ENCODE results near the gene SPATA3. TPM values are rescaled to one million over a fixed set of nuclear protein-coding genes. Genes with fewer than 3 reads are reported as not detected.

Gene SPATA3
- polyA plus RNA-seq, 1 experiment = not detected

DNA sequence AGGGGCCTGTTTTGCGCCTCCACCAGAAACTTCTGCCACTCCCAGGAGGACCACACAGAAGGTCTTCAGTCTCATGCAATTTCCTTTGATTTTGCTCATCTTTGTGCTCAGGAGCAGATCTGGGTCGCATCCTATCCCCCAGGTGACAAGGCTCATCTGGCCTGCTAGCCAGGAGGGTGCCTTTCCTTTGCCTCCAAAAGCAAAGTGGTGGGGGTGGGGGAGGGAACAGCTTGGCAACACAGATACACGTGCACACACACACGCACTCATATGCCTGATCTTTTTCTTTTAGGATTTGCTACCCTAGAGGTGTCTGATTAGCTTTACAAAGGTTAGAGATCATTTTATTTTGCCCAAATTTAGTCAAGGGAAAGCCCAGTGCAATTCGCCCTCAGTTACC, 13.8 kb upstream of the SPATA3 start:
- ChIA-PET POLR2A (no interaction called here), CTCF (interaction anchor here (1.3 kb wide), 2 partner anchors 80 to 158 kb away, joined by 3 to 4 read pairs; no protein-coding TSS in a partner anchor)
- H3K4me3 ChIP-seq (ENCODE audit: low read depth, low read length) = no peak overlapping the region
- no peak overlapping the region for H3K27ac ChIP-seq (ENCODE audit: low read depth, low read length)
- peaks cover 13% of the 10 kb centered on the region for H3K27me3 ChIP-seq (ENCODE audit: control insufficient read depth, insufficient read depth, low read length)
- TF ChIP-seq, protein P1, sequence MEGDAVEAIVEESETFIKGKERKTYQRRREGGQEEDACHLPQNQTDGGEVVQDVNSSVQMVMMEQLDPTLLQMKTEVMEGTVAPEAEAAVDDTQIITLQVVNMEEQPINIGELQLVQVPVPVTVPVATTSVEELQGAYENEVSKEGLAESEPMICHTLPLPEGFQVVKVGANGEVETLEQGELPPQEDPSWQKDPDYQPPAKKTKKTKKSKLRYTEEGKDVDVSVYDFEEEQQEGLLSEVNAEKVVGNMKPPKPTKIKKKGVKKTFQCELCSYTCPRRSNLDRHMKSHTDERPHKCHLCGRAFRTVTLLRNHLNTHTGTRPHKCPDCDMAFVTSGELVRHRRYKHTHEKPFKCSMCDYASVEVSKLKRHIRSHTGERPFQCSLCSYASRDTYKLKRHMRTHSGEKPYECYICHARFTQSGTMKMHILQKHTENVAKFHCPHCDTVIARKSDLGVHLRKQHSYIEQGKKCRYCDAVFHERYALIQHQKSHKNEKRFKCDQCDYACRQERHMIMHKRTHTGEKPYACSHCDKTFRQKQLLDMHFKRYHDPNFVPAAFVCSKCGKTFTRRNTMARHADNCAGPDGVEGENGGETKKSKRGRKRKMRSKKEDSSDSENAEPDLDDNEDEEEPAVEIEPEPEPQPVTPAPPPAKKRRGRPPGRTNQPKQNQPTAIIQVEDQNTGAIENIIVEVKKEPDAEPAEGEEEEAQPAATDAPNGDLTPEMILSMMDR (IDR thresholded peaks at IDR 0.05; ENCODE audit: low read depth, low read length) = no peak
- H3K9me3 ChIP-seq (ENCODE audit: control insufficient read depth, insufficient read depth, low read length) = no peaks in the 10 kb centered on the region
- no peak for DNase-seq (ENCODE audit: low read depth, low spot score)

DNA sequence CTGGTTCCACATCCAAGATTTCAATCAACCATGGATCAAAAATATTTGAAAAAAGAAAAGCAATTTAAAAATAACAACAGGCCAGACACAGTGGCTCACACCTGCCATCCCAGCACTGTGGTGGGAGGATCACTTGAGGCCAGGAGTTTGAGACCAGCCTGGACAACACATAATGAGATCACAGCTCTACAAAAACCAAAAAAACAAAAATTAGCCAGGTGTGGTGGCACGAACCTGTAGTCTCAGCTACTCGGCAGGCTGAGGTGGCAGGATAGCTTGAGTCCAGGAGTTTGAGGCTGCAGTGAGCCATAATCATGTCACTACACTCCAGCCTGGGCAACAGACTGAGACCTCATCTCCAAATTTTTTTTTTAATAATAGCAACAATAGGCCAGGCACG, 13.4 kb upstream of the SPATA3 start:
- no peak overlapping the region for H3K27ac ChIP-seq (ENCODE audit: low read depth, low read length)
- ChIA-PET CTCF (interaction anchor here (1.3 kb wide), 2 partner anchors 80 to 158 kb away, joined by 3 to 4 read pairs; no protein-coding TSS in a partner anchor), POLR2A (no interaction called here)
- DNase-seq (ENCODE audit: low read depth, low spot score) = no peak
- no peak overlapping the region for H3K4me3 ChIP-seq (ENCODE audit: low read depth, low read length)
- peaks cover 9% of the 10 kb centered on the region for H3K27me3 ChIP-seq (ENCODE audit: control insufficient read depth, insufficient read depth, low read length)
- H3K9me3 ChIP-seq (ENCODE audit: control insufficient read depth, insufficient read depth, low read length) = no peaks in the 10 kb centered on the region
- TF ChIP-seq, protein P1 (IDR thresholded peaks at IDR 0.05; ENCODE audit: low read depth, low read length) = no peak

DNA sequence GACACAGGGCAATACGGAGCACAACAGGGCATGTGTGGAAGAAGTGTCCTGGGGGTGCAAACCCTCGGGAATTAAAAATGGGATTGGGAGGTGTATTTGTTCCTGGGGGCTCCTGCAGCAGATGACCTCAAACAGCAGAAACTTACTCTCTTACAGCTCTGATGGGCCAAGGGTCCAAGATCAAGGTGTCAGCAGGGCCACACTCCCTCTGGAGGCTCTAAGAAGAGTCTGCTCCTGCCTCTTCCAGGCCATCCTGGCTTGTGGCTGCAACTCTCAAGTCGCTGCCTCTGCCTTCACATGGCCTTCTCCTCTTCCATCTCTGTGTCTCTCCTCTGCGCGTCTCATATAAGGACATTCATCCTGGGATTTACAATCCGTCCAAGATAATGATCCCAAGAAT, 12.4 kb upstream of the SPATA3 start:
- no peak overlapping the region for H3K4me3 ChIP-seq (ENCODE audit: low read depth, low read length)
- TF ChIP-seq, protein P1 (IDR thresholded peaks at IDR 0.05; ENCODE audit: low read depth, low read length) = no peak
- ChIA-PET POLR2A (no interaction called here), CTCF (interaction anchor here (1.3 to 6.2 kb wide), 2 partner anchors 81 to 82 kb away, joined by 3 to 184 read pairs; no protein-coding TSS in a partner anchor)
- DNase-seq (ENCODE audit: low read depth, low spot score) = no peak
- H3K9me3 ChIP-seq (ENCODE audit: control insufficient read depth, insufficient read depth, low read length) = no peaks in the 10 kb centered on the region
- H3K27me3 ChIP-seq (ENCODE audit: control insufficient read depth, insufficient read depth, low read length) = peaks cover 11% of the 10 kb centered on the region
- no peak overlapping the region for H3K27ac ChIP-seq (ENCODE audit: low read depth, low read length)

DNA sequence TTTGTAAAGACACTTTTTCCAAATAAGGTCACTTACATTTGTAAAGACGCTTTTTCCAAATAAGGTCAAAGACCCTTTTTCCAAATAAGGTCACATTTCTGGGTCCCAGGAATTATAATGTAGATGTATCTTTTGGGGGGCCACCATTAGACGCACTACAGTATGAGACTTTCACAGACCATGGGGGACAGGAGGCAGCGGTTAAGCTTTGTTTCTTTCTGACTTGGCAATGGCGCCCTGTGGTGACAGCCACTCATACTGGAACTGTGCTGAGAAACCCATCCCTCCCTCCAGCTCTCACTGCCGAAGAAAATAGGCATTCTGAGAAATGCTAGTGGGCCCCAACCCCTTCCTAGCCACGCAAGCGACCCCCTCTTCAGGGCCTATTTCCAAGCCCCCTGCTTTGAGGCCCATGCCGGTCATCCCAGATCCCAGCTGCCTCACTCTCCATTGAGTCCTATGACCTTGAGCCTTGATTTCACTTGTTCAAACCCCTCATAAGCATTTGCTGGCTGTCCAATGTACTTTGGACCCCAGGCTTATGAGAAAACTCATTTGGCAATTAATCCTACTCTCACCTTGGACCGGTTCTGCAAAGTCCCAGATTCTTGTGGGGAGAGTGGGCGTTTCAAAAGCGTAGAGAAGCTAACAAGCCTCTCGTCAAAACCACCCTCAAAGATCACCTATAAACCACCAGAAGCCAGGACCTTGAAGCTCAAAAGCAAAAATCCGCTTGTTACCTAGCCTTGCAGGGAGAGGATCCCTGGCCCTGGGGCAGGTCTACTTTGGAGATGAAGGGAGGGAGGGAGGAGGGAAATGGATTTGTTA, 11.3 kb upstream of the SPATA3 start:
- no peak overlapping the region for H3K4me3 ChIP-seq (ENCODE audit: low read depth, low read length)
- TF ChIP-seq, protein P1 (IDR thresholded peaks at IDR 0.05; ENCODE audit: low read depth, low read length) = no peak
- peaks cover 14% of the 10 kb centered on the region for H3K27me3 ChIP-seq (ENCODE audit: control insufficient read depth, insufficient read depth, low read length)
- POLR2A ChIA-PET = no interaction called here
- no peak for DNase-seq (ENCODE audit: low read depth, low spot score)
- CTCF ChIA-PET = interaction anchor here (0.6 to 6.2 kb wide), 4 partner anchors 46 to 162 kb away, joined by 4 to 184 read pairs (median 6); no protein-coding TSS in a partner anchor
- H3K27ac ChIP-seq (ENCODE audit: low read depth, low read length) = no peak overlapping the region
- H3K9me3 ChIP-seq (ENCODE audit: control insufficient read depth, insufficient read depth, low read length) = no peaks in the 10 kb centered on the region
